PC-3 (cell line): ENCODE data around the gene ATP4A.

ENCODE experiments used
- EZH2 ChIP-seq: fragments of 300-600 bp; sonication (generic); IDR thresholded peaks from one replicate; pipeline ENCODE4 v1.6.1; 2017; ENCODE audit warnings: antibody characterized with exemption, mild to moderate bottlenecking, low read length; ENCODE audit not compliant: unreplicated experiment
- TF ChIP-seq, protein P1 (sequence below): fragments of 300-600 bp; sonication (generic); conservative IDR thresholded peaks from 2 replicates; pipeline ENCODE4 v1.5.1; 2017; ENCODE audit warnings: antibody characterized with exemption, low read depth, mild to moderate bottlenecking, low read length

DNA sequence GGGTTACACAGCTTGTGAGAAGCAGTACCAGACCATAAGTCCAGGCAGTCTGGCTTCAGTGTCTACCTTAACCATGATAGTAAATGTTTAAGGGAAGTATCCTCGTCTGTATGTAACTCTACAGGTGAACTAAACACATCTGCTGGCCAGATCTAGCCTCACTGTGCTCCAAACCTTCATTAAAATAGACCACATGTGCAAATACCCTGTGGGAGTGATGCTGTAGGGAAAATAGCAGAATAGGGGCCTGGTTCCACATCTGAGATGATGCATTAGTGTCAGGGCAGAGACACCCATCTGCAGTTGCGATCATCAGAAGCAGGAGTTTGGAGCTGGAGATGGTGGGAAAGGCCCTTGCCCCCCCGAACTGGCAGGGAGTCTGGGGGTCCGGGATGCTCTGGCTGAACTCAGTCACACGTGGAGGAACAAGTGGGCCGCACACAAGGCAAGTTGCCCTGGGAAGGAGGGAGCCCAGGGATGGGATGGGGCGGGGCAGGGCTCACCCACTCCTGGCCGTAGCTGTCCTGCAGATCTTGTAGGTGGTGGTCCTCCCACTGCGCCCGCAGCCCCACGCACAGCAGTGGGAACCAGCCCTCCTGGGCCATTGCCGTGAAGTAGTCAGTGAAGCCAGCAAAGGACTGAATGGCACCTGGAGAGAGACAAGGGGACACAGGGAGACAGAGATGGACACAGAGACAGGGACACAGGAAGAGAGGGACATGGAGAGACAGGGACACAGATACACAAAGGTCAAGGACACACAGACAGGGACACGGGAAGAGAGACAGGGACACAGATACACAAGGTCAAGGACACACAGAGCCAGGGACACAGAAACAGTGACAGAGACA lies 10.7 kb downstream of the ATP4A start:
- no peak for TF ChIP-seq EZH2
- TF ChIP-seq, protein P1, sequence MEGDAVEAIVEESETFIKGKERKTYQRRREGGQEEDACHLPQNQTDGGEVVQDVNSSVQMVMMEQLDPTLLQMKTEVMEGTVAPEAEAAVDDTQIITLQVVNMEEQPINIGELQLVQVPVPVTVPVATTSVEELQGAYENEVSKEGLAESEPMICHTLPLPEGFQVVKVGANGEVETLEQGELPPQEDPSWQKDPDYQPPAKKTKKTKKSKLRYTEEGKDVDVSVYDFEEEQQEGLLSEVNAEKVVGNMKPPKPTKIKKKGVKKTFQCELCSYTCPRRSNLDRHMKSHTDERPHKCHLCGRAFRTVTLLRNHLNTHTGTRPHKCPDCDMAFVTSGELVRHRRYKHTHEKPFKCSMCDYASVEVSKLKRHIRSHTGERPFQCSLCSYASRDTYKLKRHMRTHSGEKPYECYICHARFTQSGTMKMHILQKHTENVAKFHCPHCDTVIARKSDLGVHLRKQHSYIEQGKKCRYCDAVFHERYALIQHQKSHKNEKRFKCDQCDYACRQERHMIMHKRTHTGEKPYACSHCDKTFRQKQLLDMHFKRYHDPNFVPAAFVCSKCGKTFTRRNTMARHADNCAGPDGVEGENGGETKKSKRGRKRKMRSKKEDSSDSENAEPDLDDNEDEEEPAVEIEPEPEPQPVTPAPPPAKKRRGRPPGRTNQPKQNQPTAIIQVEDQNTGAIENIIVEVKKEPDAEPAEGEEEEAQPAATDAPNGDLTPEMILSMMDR, result no peak
